Suprapubic skin (tissue), 4 donors: ENCODE results near the gene TNS3. TPM values are rescaled to one million over a fixed set of nuclear protein-coding genes. Genes with fewer than 3 reads are reported as not detected.

Experiments
- DNase-seq, 2 donors: peaks; one replicate each; pipeline ENCODE4 v3.0.0-alpha.2; 2019; ENCODE audit warnings: low spot score in 2 of 2
- H3K27ac ChIP-seq: fragments of 200-600 bp; sonication (generic); one replicate; pipeline ENCODE4 v1.5.1; 2019
- H3K27me3 ChIP-seq: fragments of 200-600 bp; sonication (generic); one replicate; pipeline ENCODE4 v1.5.1; 2019
- H3K36me3 ChIP-seq: fragments of 200-600 bp; sonication (generic); one replicate; pipeline ENCODE4 v1.5.1; 2019
- H3K4me1 ChIP-seq: fragments of 200-600 bp; sonication (generic); one replicate; pipeline ENCODE4 v1.5.1; 2019
- H3K4me3 ChIP-seq: fragments of 200-600 bp; sonication (generic); one replicate; pipeline ENCODE4 v1.5.1; 2019; ENCODE audit warnings: mild to moderate bottlenecking
- H3K9me3 ChIP-seq: fragments of 200-600 bp; sonication (generic); one replicate; pipeline ENCODE4 v1.5.1; 2019
- CTCF ChIP-seq, 2 donors: fragments of 200-600 bp in 1 of 2; fragments of 450-650 bp in 1 of 2; sonication (generic) in 1 of 2; IDR thresholded peaks; one replicate each; pipeline ENCODE4 v1.5.1; 2016 to 2019; ENCODE audit warnings: antibody characterized with exemption in 2 of 2, mild to moderate bottlenecking in 1 of 2, moderate library complexity in 1 of 2
- EP300 ChIP-seq: sonication (generic); formaldehyde crosslinking; IDR thresholded peaks from one replicate; pipeline ENCODE4 v1.6.1; 2017; ENCODE audit warnings: antibody characterized with exemption
- POLR2A ChIP-seq, 2 donors: fragments of 450-650 bp; IDR thresholded peaks; one replicate each; pipeline ENCODE4 v1.6.1; 2017; ENCODE audit warnings: antibody characterized with exemption in 2 of 2, mild to moderate bottlenecking in 2 of 2, moderate library complexity in 2 of 2
- POLR2AphosphoS5 ChIP-seq, 3 donors: sonication (generic); formaldehyde crosslinking; IDR thresholded peaks; one replicate each; pipeline ENCODE4 v1.6.1; 2017; ENCODE audit warnings: antibody characterized with exemption in 3 of 3
- WGBS: methylation state at CpG from one replicate; pipeline ENCODE4 v1.1.5; 2018; 5-methylcytosine and 5-hydroxymethylcytosine counted together
- total RNA-seq, 4 donors: library from RNA; depleted of rRNA; stranded (reverse); fragments of >200 nt; gene quantifications; one replicate each; pipeline ENCODE4 v1.1.0, GENCODE V29; 2016

TNS3 gene
- total RNA-seq, 4 donors from 2014 or later: 14.3 to 53.0 (median 31.9) TPM

GRCh38 chr7:47357361-47357760 is 224.6 kb downstream of the TNS3 start:
- TF ChIP-seq POLR2A (IDR thresholded peaks at IDR 0.05): no peak
- no peak for TF ChIP-seq EP300
- no peak for TF ChIP-seq POLR2AphosphoS5 (IDR thresholded peaks at IDR 0.05)
- peak in 1 of 2 donors; percentile 70 for DNase-seq
- peaks cover 4% of the 10 kb centered on the region for H3K4me1 ChIP-seq
- H3K9me3 ChIP-seq: no peaks in the 10 kb centered on the region
- no peak overlapping the region for H3K27ac ChIP-seq
- no peak overlapping the region for H3K4me3 ChIP-seq
- H3K27me3 ChIP-seq: no peaks in the 10 kb centered on the region
- H3K36me3 ChIP-seq: no peaks in the 10 kb centered on the region
- 83% methylated on average over 10 of the region's 10 CpGs for WGBS

- Histone ChIP-seq H3K4me1 (peaks cover 4% of the 10 kb centered on the region), H3K9me3 (no peaks in the 10 kb centered on the region), H3K4me3 (no peak overlapping the region), H3K27ac (no peak overlapping the region), H3K27me3 (no peaks in the 10 kb centered on the region), H3K36me3 (no peaks in the 10 kb centered on the region)
- peak in 1 of 2 donors; percentile 13 for DNase-seq
- WGBS: 84% methylated on average over 4 of the region's 5 CpGs
- TF ChIP-seq EP300 (no peak), CTCF (IDR thresholded peaks at IDR 0.05) (no peak), POLR2A (IDR thresholded peaks at IDR 0.05) (no peak), POLR2AphosphoS5 (IDR thresholded peaks at IDR 0.05) (no peak)
These were observed 225.7 kb downstream of the TNS3 start for GRCh38 chr7:47356261-47356660.

GRCh38 chr7:47355684-47356083 is 226.2 kb downstream of the TNS3 start:
- H3K27ac ChIP-seq: no peak overlapping the region
- no peaks in the 10 kb centered on the region for H3K27me3 ChIP-seq
- H3K4me1 ChIP-seq: peaks cover 4% of the 10 kb centered on the region
- no peak overlapping the region for H3K4me3 ChIP-seq
- H3K9me3 ChIP-seq: no peaks in the 10 kb centered on the region
- no peak for DNase-seq
- 72% methylated on average over 5 of the region's 5 CpGs for WGBS
- H3K36me3 ChIP-seq: no peaks in the 10 kb centered on the region
- TF ChIP-seq POLR2A (IDR thresholded peaks at IDR 0.05): no peak
- TF ChIP-seq CTCF (IDR thresholded peaks at IDR 0.05): no peak
- no peak for TF ChIP-seq EP300
- no peak for TF ChIP-seq POLR2AphosphoS5 (IDR thresholded peaks at IDR 0.05)

GRCh38 chr7:47354831-47355541 is 226.9 kb downstream of the TNS3 start:
- 71% methylated on average over 10 of the region's 22 CpGs for WGBS
- TF ChIP-seq EP300: no peak
- TF ChIP-seq CTCF (IDR thresholded peaks at IDR 0.05): no peak
- TF ChIP-seq POLR2A (IDR thresholded peaks at IDR 0.05): no peak
- TF ChIP-seq POLR2AphosphoS5 (IDR thresholded peaks at IDR 0.05): no peak
- no peak overlapping the region for H3K4me3 ChIP-seq
- H3K9me3 ChIP-seq: no peaks in the 10 kb centered on the region
- no peaks in the 10 kb centered on the region for H3K27me3 ChIP-seq
- peak in 1 of 2 donors; percentile 65 for DNase-seq
- no peaks in the 10 kb centered on the region for H3K36me3 ChIP-seq
- peaks cover 4% of the 10 kb centered on the region for H3K4me1 ChIP-seq
- H3K27ac ChIP-seq: no peak overlapping the region

- no peaks in the 10 kb centered on the region for H3K36me3 ChIP-seq
- H3K27ac ChIP-seq: no peak overlapping the region
- no peaks in the 10 kb centered on the region for H3K27me3 ChIP-seq
- no peaks in the 10 kb centered on the region for H3K9me3 ChIP-seq
- H3K4me3 ChIP-seq: no peak overlapping the region
- DNase-seq: peak in 1 of 2 donors; percentile 41
- no peak for TF ChIP-seq POLR2A (IDR thresholded peaks at IDR 0.05)
- TF ChIP-seq CTCF (IDR thresholded peaks at IDR 0.05): no peak
- TF ChIP-seq POLR2AphosphoS5 (IDR thresholded peaks at IDR 0.05): no peak
- TF ChIP-seq EP300: no peak
- WGBS: 86% methylated on average over 4 of the region's 4 CpGs
- peaks cover 4% of the 10 kb centered on the region for H3K4me1 ChIP-seq
These were observed 227.8 kb downstream of the TNS3 start for GRCh38 chr7:47354071-47354470.
